Activated CD4-positive, alpha-beta memory T cell treated with anti-CD3 and anti-CD28 coated beads for 36 hours (primary cell): Measurements from ENCODE around the gene LYZL1. TPM values are rescaled to one million over a fixed set of nuclear protein-coding genes. Genes with fewer than 3 reads are reported as not detected.
A peak's percentile ranks its signal among the peaks of the same experiment; 100 is the strongest.
"Not testable (repeated sequence)": the region's sequence is repeated elsewhere in the genome, so short reads cannot be mapped to it uniquely, and the experiment has no call there.

Experiments
- CTCF ChIA-PET: fragments of 350-600 bp; sonication (Branson Sonifier 250); formaldehyde crosslinking; loops from one replicate; lab custom pipeline; 2021; ENCODE audit warnings: antibody characterized with exemption, inconsistent platforms; lab: Charles Lee
- POLR2A ChIA-PET: fragments of 350-600 bp; sonication (Branson Sonifier 250); formaldehyde crosslinking; loops from one replicate; lab custom pipeline; 2021; ENCODE audit warnings: antibody characterized with exemption; lab: Charles Lee
- DNase-seq: peaks from one replicate; pipeline ENCODE4 v3.0.0-alpha.2; 2020
- H3K27ac Mint-ChIP-seq: one replicate; pipeline ENCODE4 v1.8.0; 2021; ENCODE audit warnings: mixed read lengths
- H3K27me3 Mint-ChIP-seq: one replicate; pipeline ENCODE4 v1.8.0; 2021; ENCODE audit warnings: mixed read lengths
- H3K36me3 Mint-ChIP-seq: one replicate; pipeline ENCODE4 v1.8.0; 2021; ENCODE audit warnings: mixed read lengths
- H3K4me1 Mint-ChIP-seq: one replicate; pipeline ENCODE4 v1.8.0; 2021; ENCODE audit warnings: low read depth, mixed read lengths
- H3K4me3 Mint-ChIP-seq: one replicate; pipeline ENCODE4 v1.8.0; 2021; ENCODE audit warnings: mild to moderate bottlenecking, mixed read lengths
- H3K9me3 Mint-ChIP-seq: one replicate; pipeline ENCODE4 v1.8.0; 2021; ENCODE audit warnings: mixed read lengths
- intact Hi-C: fragments of 100-400 bp; cut with micrococcal nuclease; formaldehyde crosslinking; loops from one replicate; pipeline ENCODE4 v1.15.1; 2023
- total RNA-seq, 2 experiments: library from RNA; stranded (reverse); gene quantifications; one replicate each; pipeline ENCODE4 v1.2.3, GENCODE V29; 2021

Gene LYZL1
- total RNA-seq, 2 experiments from 2014 or later: not detected

- H3K9me3 Mint-ChIP-seq: peaks cover 7% of the 10 kb centered on the region
- no peak overlapping the region for H3K4me3 Mint-ChIP-seq
- intact Hi-C loops: no loop called here
- ChIA-PET CTCF (no interaction called here), POLR2A (no interaction called here)
- DNase-seq: no peak
- peaks cover 6% of the 10 kb centered on the region for H3K27me3 Mint-ChIP-seq
- no peaks in the 10 kb centered on the region for H3K36me3 Mint-ChIP-seq
- H3K4me1 Mint-ChIP-seq: no peaks in the 10 kb centered on the region
- H3K27ac Mint-ChIP-seq: no peak overlapping the region
Observed at GRCh38 chr10:29295813-29296212, 6.9 kb downstream of the LYZL1 start.

DNA sequence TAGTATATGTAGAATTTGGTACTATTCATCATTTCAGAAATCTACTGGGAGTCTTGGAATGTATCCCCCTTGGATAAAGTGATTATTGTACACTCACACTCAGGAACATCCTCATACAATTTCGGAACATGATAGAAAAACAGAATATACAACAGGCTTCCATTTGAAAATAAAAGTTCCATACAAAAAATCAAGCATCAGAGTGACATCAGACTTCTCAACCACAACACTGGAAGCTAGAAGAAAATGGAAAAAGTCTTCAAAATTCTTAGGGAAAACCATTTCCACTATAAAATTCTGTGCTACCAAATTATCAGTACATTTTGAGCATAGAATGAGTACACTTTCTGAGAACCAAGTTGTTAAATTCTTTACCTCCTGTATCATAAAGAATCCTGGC lies 8.8 kb downstream of the LYZL1 start:
- H3K27me3 Mint-ChIP-seq: peaks cover 5% of the 10 kb centered on the region
- no peaks in the 10 kb centered on the region for H3K4me1 Mint-ChIP-seq
- intact Hi-C loops: no loop called here
- peaks cover 20% of the 10 kb centered on the region for H3K9me3 Mint-ChIP-seq
- no peak for DNase-seq
- H3K36me3 Mint-ChIP-seq: no peaks in the 10 kb centered on the region
- CTCF ChIA-PET: no interaction called here
- no peak overlapping the region for H3K4me3 Mint-ChIP-seq
- no peak overlapping the region for H3K27ac Mint-ChIP-seq
- POLR2A ChIA-PET: no interaction called here

GRCh38 chr10:29301359-29301910 lies 12.6 kb downstream of the LYZL1 start:
- no peak for DNase-seq
- intact Hi-C loops: loop anchor here (5.0 kb wide), 2 partner anchors 624 to 639 kb away; partner anchors contain the start of gene BAMBI
- Mint-ChIP-seq H3K4me3 (no peak overlapping the region), H3K4me1 (no peaks in the 10 kb centered on the region), H3K36me3 (no peaks in the 10 kb centered on the region), H3K27ac (no peak overlapping the region), H3K9me3 (peaks cover 20% of the 10 kb centered on the region), H3K27me3 (peaks cover 17% of the 10 kb centered on the region)
- CTCF ChIA-PET: interaction anchor here (1.7 to 4.9 kb wide), 2 partner anchors 638 to 673 kb away, joined by 3 to 48 read pairs; no protein-coding TSS in a partner anchor
- POLR2A ChIA-PET: no interaction called here

DNA sequence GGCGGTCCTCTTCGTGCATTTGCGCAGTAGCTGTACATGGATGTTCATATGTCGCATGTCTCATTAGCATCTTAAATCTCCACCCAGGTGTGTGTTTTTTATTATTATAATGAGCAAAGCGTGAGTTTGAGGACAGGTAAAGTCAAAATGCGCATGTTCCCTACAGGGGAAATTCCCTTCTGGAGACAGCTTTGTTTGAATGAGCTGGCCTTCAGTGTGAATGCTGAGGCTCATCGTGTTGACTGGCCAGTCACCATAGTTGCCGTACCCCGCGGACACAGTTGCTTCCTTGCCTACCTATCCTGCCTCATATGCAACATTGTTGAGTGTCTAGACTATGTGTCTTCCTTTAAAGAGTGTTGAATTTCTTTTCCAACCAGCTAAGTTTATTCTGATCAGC lies 13.6 kb downstream of the LYZL1 start:
- Mint-ChIP-seq H3K36me3 (no peaks in the 10 kb centered on the region), H3K4me1 (no peaks in the 10 kb centered on the region), H3K9me3 (peaks cover 18% of the 10 kb centered on the region), H3K4me3 (no peak overlapping the region), H3K27me3 (peaks cover 21% of the 10 kb centered on the region), H3K27ac (no peak overlapping the region)
- DNase-seq: no peak
- POLR2A ChIA-PET: no interaction called here
- CTCF ChIA-PET: interaction anchor here (1.7 to 4.9 kb wide), 2 partner anchors 639 to 674 kb away, joined by 3 to 48 read pairs; no protein-coding TSS in a partner anchor
- intact Hi-C loops: loop anchor here (5.0 kb wide), 2 partner anchors 625 to 640 kb away; partner anchors contain the start of gene BAMBI

DNA sequence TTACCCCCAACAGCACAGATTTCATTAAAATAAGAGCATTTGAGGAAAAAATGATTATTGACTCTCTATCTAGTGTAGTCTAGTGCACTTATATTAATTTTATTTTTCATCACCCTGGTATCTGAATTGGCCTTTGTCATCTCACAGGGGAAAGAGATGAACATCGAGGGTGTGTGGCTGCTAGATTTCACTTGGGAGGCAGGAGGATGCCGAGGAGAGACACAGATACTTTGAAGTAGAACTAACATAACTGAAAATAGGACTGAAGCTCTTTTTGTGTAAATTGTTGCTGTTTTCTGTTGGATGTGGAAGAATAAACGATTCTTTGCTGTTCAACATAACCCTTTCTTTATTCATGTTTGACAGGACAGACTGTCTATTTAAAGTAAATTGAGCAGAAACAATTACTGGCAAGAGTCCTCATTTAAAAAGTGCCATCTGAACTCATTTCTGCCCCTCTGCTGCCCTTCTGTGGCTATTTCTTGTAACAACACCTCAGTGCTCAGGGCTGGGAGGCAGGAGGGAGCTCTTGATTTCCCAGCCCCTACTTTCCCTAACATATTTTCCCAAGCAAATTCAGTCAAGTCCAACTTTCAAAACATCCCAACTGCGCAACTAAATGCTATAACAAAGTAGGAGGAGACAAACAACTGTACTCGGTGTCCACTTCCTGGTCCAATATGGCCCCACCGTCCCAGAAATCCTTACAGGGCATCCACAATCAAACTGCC lies 15.6 kb downstream of the LYZL1 start:
- ChIA-PET POLR2A (no interaction called here), CTCF (interaction anchor here (0.7 to 4.9 kb wide), 11 partner anchors 11 to 676 kb away, joined by 3 to 48 read pairs (median 4); partner anchors contain the start of gene BAMBI)
- peak; percentile 43 for DNase-seq
- Mint-ChIP-seq H3K27ac (no peak overlapping the region), H3K27me3 (peaks cover 21% of the 10 kb centered on the region), H3K36me3 (no peaks in the 10 kb centered on the region), H3K4me3 (no peak overlapping the region), H3K9me3 (peaks cover 13% of the 10 kb centered on the region), H3K4me1 (no peaks in the 10 kb centered on the region)
- intact Hi-C loops: loop anchor here (1.0 to 5.0 kb wide), 3 partner anchors 627 to 676 kb away; partner anchors contain the start of gene BAMBI

DNA sequence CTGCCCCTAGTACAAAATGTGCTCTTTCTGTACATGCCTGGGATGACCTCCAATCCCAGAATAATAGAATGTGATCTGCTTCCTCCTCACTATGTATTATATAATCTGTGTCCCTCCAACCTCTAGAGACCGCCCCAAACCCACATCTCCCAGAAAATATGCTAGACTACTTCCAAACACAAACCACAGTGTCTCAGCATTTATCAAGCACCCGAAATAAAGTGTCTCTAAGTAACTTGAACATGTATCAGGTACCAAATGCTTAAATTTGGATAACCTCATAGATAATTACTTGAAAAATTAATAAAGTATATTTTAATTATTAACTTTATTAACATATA lies 16.1 kb downstream of the LYZL1 start:
- no peak overlapping the region for H3K4me3 Mint-ChIP-seq
- ChIA-PET POLR2A (no interaction called here), CTCF (interaction anchor here (0.7 to 4.9 kb wide), 11 partner anchors 11 to 677 kb away, joined by 3 to 48 read pairs (median 4); partner anchors contain the start of gene BAMBI)
- no peak for DNase-seq
- no peak overlapping the region for H3K27ac Mint-ChIP-seq
- intact Hi-C loops: loop anchor here (1.0 to 5.0 kb wide), 3 partner anchors 628 to 677 kb away; partner anchors contain the start of gene BAMBI
- peaks cover 13% of the 10 kb centered on the region for H3K9me3 Mint-ChIP-seq
- peaks cover 21% of the 10 kb centered on the region for H3K27me3 Mint-ChIP-seq
- no peaks in the 10 kb centered on the region for H3K36me3 Mint-ChIP-seq
- no peaks in the 10 kb centered on the region for H3K4me1 Mint-ChIP-seq

DNA sequence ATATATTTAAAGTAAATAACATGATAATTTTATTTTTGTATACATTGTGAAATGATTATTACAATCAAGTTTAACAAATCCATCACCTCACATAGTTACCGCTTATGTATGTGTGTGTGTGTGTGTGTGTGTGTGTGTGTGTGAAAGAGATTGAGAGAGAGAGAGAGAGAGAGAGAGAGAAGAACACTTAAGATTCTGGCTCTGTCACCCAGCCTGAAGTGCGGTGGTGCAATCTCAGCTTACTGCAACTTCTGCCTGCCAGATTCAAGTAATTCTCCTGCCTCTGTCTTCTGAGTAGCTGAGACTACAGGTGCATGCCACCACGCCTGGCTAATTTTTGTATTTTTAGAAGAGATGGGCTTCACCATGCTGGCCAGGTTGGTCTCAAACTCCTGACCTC lies 17.8 kb downstream of the LYZL1 start:
- Mint-ChIP-seq H3K36me3 (no peaks in the 10 kb centered on the region), H3K4me3 (no peak overlapping the region), H3K27me3 (peaks cover 22% of the 10 kb centered on the region), H3K27ac (no peak overlapping the region), H3K4me1 (no peaks in the 10 kb centered on the region), H3K9me3 (peaks cover 4% of the 10 kb centered on the region)
- ChIA-PET POLR2A (no interaction called here), CTCF (interaction anchor here (0.6 to 1.3 kb wide), 2 partner anchors 463 to 678 kb away, joined by 4 to 5 read pairs; no protein-coding TSS in a partner anchor)
- DNase-seq: no peak
- intact Hi-C loops: no loop called here

DNA sequence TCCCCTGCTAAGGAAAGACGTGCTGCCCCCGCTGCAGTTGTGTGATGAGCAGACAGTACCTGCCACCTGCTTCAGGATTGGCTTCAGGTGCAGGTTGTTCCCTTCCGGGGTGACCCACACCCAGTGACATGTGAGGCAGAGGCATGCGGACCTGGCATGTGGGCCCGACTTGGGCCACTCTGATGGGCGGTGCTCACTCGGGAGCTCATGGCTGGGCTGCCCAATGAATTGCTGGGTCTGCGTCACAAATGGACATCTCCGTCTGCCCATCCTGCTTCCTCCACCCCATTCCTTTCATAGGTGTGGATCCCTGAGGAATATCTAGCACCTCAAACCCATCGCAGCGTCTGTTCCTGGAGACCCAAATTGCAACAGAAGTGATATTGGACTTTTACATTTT lies 19.3 kb downstream of the LYZL1 start:
- peaks cover 23% of the 10 kb centered on the region for H3K27me3 Mint-ChIP-seq
- POLR2A ChIA-PET, intact Hi-C loops, H3K9me3 Mint-ChIP-seq, H3K36me3 Mint-ChIP-seq, DNase-seq, H3K4me3 Mint-ChIP-seq, H3K4me1 Mint-ChIP-seq, CTCF ChIA-PET, H3K27ac Mint-ChIP-seq: not testable (repeated sequence)

GRCh38 chr10:29309465-29309864 lies 20.6 kb downstream of the LYZL1 start:
- POLR2A ChIA-PET: no interaction called here
- Mint-ChIP-seq H3K36me3 (no peaks in the 10 kb centered on the region), H3K4me3 (no peak overlapping the region), H3K9me3 (no peaks in the 10 kb centered on the region), H3K27me3 (peaks cover 17% of the 10 kb centered on the region), H3K4me1 (no peaks in the 10 kb centered on the region), H3K27ac (no peak overlapping the region)
- intact Hi-C loops: no loop called here
- DNase-seq: no peak
- CTCF ChIA-PET: no interaction called here

- H3K9me3 Mint-ChIP-seq, CTCF ChIA-PET, DNase-seq, POLR2A ChIA-PET, H3K4me1 Mint-ChIP-seq, H3K36me3 Mint-ChIP-seq, H3K27ac Mint-ChIP-seq, H3K4me3 Mint-ChIP-seq: not testable (repeated sequence)
- intact Hi-C loops: loop anchor here (10.0 kb wide), 1 partner anchor 1294 kb away; no protein-coding TSS in a partner anchor
- H3K27me3 Mint-ChIP-seq: peaks cover 12% of the 10 kb centered on the region
Observed at GRCh38 chr10:29310463-29310862, 21.6 kb downstream of the LYZL1 start.

GRCh38 chr10:29313071-29313470 lies 24.2 kb downstream of the LYZL1 start:
- intact Hi-C loops: loop anchor here (10.0 kb wide), 1 partner anchor 1292 kb away; no protein-coding TSS in a partner anchor
- H3K36me3 Mint-ChIP-seq: no peaks in the 10 kb centered on the region
- H3K9me3 Mint-ChIP-seq: no peaks in the 10 kb centered on the region
- POLR2A ChIA-PET: no interaction called here
- no peak for DNase-seq
- peaks cover under 1% of the 10 kb centered on the region for H3K4me1 Mint-ChIP-seq
- peaks cover 13% of the 10 kb centered on the region for H3K27me3 Mint-ChIP-seq
- H3K4me3 Mint-ChIP-seq: no peak overlapping the region
- H3K27ac Mint-ChIP-seq: no peak overlapping the region
- CTCF ChIA-PET: no interaction called here

DNA sequence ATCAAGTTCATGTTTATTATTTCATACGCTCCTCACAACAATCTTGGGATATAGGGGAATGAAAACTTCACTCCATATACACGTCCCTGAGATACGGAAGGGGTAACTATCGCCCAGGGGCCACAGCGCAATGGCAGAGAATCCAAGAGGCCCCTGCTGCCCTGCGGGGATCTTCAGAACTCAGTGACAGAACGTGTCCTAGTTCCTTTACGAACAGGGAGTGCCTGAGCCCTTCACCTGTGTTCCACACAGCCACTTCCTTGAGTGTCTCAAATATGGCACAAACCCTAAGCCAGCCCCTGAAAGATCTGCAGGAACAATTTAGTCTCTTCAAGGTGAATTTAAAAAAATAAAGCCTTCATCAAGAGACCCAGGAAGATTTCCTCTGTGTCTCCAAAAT lies 25.9 kb downstream of the LYZL1 start:
- ChIA-PET POLR2A (no interaction called here), CTCF (no interaction called here)
- H3K27me3 Mint-ChIP-seq: peaks cover 21% of the 10 kb centered on the region
- no peaks in the 10 kb centered on the region for H3K36me3 Mint-ChIP-seq
- peaks cover 5% of the 10 kb centered on the region for H3K4me1 Mint-ChIP-seq
- intact Hi-C loops: loop anchor here (10.0 kb wide), 1 partner anchor 1290 kb away; no protein-coding TSS in a partner anchor
- no peak for DNase-seq
- H3K9me3 Mint-ChIP-seq: no peaks in the 10 kb centered on the region
- H3K4me3 Mint-ChIP-seq: no peak overlapping the region
- H3K27ac Mint-ChIP-seq: no peak overlapping the region
